Measurements from ENCODE around the gene TPST2. TPM values are rescaled to one million over a fixed set of nuclear protein-coding genes. Genes with fewer than 3 reads are reported as not detected.

TPST2 gene
- total RNA-seq, 1 donor from 2014 or later: 59.3 TPM

- TF ChIP-seq CTCF (IDR thresholded peaks at IDR 0.05; ENCODE audit: unreplicated experiment): no peak
- Mint-ChIP-seq H3K4me1 (ENCODE audit: unreplicated experiment) (peaks cover 11% of the 10 kb centered on the region), H3K27ac (ENCODE audit: unreplicated experiment) (peak overlapping the region; percentile 82), H3K27me3 (ENCODE audit: unreplicated experiment) (no peaks in the 10 kb centered on the region), H3K4me3 (ENCODE audit: unreplicated experiment) (no peak overlapping the region), H3K9me3 (ENCODE audit: unreplicated experiment) (no peaks in the 10 kb centered on the region), H3K36me3 (ENCODE audit: low read depth, unreplicated experiment) (peaks cover 28% of the 10 kb centered on the region)
- DNase-seq (ENCODE audit: low spot score): no peak
Observed at GRCh38 chr22:26489447-26490036, 100.4 kb downstream of the TPST2 start.

- no peak for TF ChIP-seq CTCF (IDR thresholded peaks at IDR 0.05; ENCODE audit: unreplicated experiment)
- peaks cover 3% of the 10 kb centered on the region for H3K27me3 Mint-ChIP-seq (ENCODE audit: unreplicated experiment)
- H3K27ac Mint-ChIP-seq (ENCODE audit: unreplicated experiment): no peak overlapping the region
- no peak for DNase-seq (ENCODE audit: low spot score)
- no peaks in the 10 kb centered on the region for H3K9me3 Mint-ChIP-seq (ENCODE audit: unreplicated experiment)
- peaks cover 18% of the 10 kb centered on the region for H3K4me1 Mint-ChIP-seq (ENCODE audit: unreplicated experiment)
- peaks cover 18% of the 10 kb centered on the region for H3K36me3 Mint-ChIP-seq (ENCODE audit: low read depth, unreplicated experiment)
- no peak overlapping the region for H3K4me3 Mint-ChIP-seq (ENCODE audit: unreplicated experiment)
Observed at GRCh38 chr22:26487996-26488395, 101.9 kb downstream of the TPST2 start.

- TF ChIP-seq CTCF (IDR thresholded peaks at IDR 0.05; ENCODE audit: unreplicated experiment): no peak
- Mint-ChIP-seq H3K27me3 (ENCODE audit: unreplicated experiment) (peaks cover 3% of the 10 kb centered on the region), H3K4me3 (ENCODE audit: unreplicated experiment) (no peak overlapping the region), H3K27ac (ENCODE audit: unreplicated experiment) (no peak overlapping the region), H3K36me3 (ENCODE audit: low read depth, unreplicated experiment) (peaks cover 23% of the 10 kb centered on the region), H3K4me1 (ENCODE audit: unreplicated experiment) (peaks cover 28% of the 10 kb centered on the region), H3K9me3 (ENCODE audit: unreplicated experiment) (no peaks in the 10 kb centered on the region)
- DNase-seq (ENCODE audit: low spot score): no peak
Observed at GRCh38 chr22:26486394-26486793, 103.5 kb downstream of the TPST2 start.

GRCh38 chr22:26485806-26486390 lies 104.0 kb downstream of the TPST2 start:
- Mint-ChIP-seq H3K27ac (ENCODE audit: unreplicated experiment) (no peak overlapping the region), H3K27me3 (ENCODE audit: unreplicated experiment) (peaks cover 3% of the 10 kb centered on the region), H3K4me3 (ENCODE audit: unreplicated experiment) (no peak overlapping the region), H3K9me3 (ENCODE audit: unreplicated experiment) (no peaks in the 10 kb centered on the region), H3K4me1 (ENCODE audit: unreplicated experiment) (peaks cover 32% of the 10 kb centered on the region), H3K36me3 (ENCODE audit: low read depth, unreplicated experiment) (peaks cover 21% of the 10 kb centered on the region)
- TF ChIP-seq CTCF (IDR thresholded peaks at IDR 0.05; ENCODE audit: unreplicated experiment): no peak
- no peak for DNase-seq (ENCODE audit: low spot score)

GRCh38 chr22:26485013-26485412 lies 104.9 kb downstream of the TPST2 start:
- Mint-ChIP-seq H3K27me3 (ENCODE audit: unreplicated experiment) (peaks cover 3% of the 10 kb centered on the region), H3K4me3 (ENCODE audit: unreplicated experiment) (no peak overlapping the region), H3K27ac (ENCODE audit: unreplicated experiment) (no peak overlapping the region), H3K4me1 (ENCODE audit: unreplicated experiment) (peaks cover 33% of the 10 kb centered on the region), H3K36me3 (ENCODE audit: low read depth, unreplicated experiment) (peaks cover 17% of the 10 kb centered on the region), H3K9me3 (ENCODE audit: unreplicated experiment) (no peaks in the 10 kb centered on the region)
- no peak for TF ChIP-seq CTCF (IDR thresholded peaks at IDR 0.05; ENCODE audit: unreplicated experiment)
- no peak for DNase-seq (ENCODE audit: low spot score)
